ENCODE results near the gene MBNL2.
"Not testable (repeated sequence)": the region's sequence is repeated elsewhere in the genome, so short reads cannot be mapped to it uniquely, and the experiment has no call there.

The MBNL2 gene

GRCh38 chr13:97332742-97333141, 110.6 kb downstream of the MBNL2 start:
- no peak for DNase-seq

DNA sequence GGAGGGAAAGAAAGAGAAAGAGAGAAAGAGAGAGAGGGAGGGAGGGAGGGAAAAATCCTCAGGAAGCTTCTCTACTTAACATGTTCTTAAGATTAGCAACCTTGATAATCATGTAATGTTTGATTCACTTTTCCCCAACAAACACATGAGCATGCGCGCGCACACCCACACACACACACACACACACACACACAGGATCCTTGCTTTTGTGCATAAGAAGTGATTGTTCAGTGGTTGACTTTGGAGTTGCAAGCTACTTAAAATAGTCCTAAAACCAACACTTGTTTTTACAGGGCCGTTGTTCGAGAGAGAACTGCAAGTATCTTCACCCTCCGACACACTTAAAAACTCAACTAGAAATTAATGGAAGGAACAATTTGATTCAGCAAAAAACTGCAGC, 111.8 kb downstream of the MBNL2 start:
- DNase-seq, result no peak

DNA sequence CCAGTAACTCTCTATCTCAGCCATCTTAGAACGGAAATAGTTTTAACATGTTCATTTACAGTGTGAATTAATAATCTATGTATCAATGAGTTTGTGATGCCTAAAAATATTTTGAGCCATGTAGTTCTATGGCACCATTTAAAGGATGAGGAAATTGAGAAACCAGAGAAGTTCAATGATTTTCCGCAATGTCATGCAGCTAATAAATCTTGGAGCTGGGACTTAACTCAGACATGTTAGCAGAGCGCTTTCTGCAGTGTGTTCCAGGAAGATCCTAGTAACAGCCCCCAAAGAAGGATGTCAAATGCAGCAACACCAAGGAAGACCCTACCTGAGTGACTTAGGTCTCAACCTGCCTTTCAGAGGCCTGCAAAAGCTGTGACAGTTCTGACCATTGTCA, 112.6 kb downstream of the MBNL2 start:
- DNase-seq, result no peak

DNA sequence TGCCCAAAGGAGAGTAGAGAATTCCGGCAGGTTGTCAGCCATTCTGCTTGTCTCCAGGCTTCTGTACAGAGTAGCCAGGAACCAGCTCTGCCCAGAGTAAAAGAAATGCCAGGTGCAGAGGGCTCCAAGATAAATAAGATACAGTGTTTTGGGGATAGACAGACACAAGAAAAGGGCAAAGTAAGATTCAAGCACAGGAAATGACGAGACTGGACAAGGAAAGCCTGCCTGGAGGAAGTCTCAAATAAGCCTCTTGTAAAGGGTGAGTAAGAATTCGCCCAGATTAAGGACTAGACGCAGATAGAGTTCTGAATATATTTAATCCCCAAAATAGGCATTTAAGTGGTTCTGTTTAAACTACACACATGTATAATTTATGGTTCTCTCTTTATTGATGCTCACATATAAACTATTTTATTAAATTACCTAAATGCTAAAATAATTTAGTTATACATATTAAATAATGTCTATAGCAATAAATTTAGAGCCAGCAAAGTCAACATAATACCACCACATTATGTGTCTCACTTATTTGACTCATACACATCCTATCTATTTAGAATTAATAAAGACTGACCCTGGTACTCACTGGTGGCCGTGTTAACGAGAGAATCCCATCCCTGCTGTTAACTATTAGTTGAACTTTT, 113.5 kb downstream of the MBNL2 start:
- no peak for DNase-seq

GRCh38 chr13:97337985-97338499, 115.9 kb downstream of the MBNL2 start:
- no peak for DNase-seq

GRCh38 chr13:97338571-97338970, 116.4 kb downstream of the MBNL2 start:
- DNase-seq, result no peak

- no peak for DNase-seq
Measured at GRCh38 chr13:97339019-97339987, 117.2 kb downstream of the MBNL2 start.

DNA sequence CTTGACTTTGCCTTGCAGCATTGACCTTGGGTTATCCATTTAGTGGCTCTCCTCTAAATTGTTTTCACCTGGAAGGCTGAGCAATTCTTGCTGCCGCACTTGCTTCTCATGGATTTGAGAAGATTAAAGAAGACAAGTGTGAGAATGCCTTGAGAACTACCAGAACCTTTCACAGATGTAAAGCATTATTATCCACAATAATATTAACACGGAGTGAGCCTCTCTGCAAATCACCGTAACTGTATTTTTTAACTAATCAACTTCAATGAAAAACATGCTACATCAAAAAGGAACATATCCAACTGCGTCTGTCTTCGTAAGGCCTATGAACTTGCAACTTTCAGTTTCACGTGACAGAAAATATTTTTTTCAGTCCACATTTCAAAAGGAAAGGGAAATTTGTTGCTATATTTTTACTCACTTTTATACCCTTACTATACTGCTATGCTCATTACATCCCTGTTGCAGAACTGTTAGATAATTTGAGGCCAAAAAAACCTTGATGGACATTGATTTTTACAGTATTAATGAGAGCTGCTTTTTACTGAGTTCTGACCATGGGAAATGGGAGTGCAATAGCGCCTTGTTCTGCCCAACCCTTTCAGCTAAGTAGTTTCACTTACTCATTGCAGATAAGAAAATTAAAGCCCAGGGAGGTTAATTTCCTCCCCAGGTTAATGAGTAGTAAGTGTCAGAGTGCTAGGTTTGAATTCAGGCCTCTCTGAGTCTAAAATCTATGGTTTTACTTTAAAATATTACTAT, 118.0 kb downstream of the MBNL2 start:
- DNase-seq, result no peak

GRCh38 chr13:97341135-97341534, 119.0 kb downstream of the MBNL2 start:
- DNase-seq, result no peak

- DNase-seq, result no peak
Measured at GRCh38 chr13:97342136-97342535, 120.0 kb downstream of the MBNL2 start.

- DNase-seq, result no peak
Measured at GRCh38 chr13:97342936-97343335, 120.8 kb downstream of the MBNL2 start.

- DNase-seq, result peak; percentile 55
Measured at GRCh38 chr13:97344265-97345175, 122.4 kb downstream of the MBNL2 start.

DNA sequence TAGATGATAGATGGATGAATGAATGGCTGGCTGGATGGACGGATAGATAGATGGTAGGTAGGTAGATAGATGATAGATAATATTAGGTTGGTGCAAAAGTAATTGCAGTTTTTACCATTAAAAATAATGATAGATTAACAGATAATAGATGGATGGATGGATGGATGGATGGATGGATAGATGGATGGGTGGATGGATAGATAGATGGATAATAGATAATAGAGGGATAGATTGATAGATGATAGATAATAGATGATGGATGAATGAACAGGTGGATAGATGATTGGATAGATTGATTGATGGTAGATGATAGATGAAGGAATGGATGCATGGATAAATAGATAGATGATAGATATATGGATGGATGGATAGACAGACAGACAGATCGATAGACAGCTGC, 124.0 kb downstream of the MBNL2 start:
- no peak for DNase-seq

GRCh38 chr13:97346561-97347254, 124.6 kb downstream of the MBNL2 start:
- no peak for DNase-seq

DNA sequence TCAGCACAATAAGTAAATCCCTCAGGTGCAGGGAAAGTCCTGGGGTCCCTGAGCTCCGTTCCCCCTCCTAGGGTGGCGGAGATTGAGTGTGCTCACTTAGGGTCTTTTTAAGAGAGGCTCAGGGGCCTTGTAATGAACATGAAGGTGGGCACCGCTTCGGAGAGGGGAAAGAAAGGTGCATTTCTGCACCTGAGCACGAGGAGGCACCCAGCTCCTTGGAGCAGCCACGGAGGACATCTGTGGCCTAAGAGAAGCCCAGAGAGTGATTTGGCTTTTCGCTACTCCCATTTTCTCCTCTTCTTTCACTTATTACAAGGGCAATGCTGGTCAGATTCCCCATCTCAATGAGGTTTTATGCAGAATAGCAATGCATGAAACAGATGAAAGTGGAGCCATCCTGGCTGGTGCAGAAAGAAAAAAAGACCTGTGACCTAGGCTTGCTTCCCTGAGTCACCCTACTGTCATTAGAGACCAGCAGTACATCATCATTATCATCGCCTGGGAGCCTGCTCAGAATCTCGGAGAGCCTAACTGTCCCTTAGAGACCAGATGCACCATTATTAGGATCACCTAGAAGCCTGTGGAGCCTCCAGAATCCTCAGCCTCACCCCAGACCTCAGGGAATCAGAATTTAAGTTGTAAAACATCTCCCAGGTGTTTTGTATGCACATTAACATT, 125.3 kb downstream of the MBNL2 start:
- DNase-seq, result no peak

DNA sequence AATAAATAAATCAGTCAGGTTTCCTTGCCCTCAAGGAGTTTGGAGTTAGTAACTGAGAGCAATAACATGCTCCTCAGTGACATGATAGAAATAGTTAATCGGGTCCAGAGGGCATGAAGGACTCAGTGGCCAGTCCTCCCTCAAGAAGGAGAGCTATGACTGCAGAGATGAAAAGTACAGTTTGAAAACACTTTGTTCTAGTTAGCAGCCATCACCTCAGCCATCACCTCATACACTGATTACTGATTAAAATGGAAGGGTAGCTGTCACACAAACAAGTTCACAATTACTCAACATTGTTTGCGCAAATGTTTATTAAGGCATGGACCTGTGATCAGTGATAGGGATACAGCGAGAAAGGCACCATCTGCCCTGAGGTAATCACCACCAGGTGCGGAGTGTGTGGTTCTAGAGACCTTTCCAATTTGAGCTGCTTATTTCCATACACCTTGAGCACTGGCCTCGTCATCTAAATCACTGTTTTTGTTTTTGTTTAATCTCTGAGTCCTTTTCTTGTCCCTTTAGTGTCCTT, 126.5 kb downstream of the MBNL2 start:
- no peak for DNase-seq

GRCh38 chr13:97352012-97352411, 129.9 kb downstream of the MBNL2 start:
- not testable (repeated sequence) for DNase-seq

GRCh38 chr13:97352815-97353214, 130.7 kb downstream of the MBNL2 start:
- DNase-seq, result no peak

- DNase-seq, result no peak
Measured at GRCh38 chr13:97353927-97354675, 132.0 kb downstream of the MBNL2 start.

DNA sequence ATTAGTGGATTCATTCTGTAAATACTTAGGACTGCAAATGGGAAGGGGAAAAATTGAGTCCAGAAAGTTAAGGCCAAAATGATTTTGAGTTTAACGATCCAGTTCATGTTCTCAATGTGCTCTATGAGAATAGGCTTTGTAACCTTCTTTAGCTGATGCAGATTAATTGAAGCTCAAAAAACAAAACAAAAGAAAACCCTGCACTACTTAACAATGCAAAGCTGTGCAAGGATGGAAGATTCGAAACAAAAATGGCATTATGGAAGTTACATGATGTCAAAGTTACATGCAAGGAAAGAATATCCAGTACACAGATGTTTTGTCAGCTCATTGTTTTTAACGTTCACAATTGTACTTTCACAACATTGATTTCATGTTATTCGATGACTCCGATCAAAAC, 132.7 kb downstream of the MBNL2 start:
- DNase-seq, result no peak
